Nephron progenitor cell (in vitro differentiated cells): ENCODE data around the gene EPAS1.

Source experiments
- DNase-seq: peaks from one replicate; pipeline ENCODE4 v3.0.0; 2021
- H3K27ac Mint-ChIP-seq: 2 replicates; pipeline ENCODE4 v1.8.0; 2021; ENCODE audit warnings: mild to moderate bottlenecking, moderate library complexity, mixed read lengths
- H3K27me3 Mint-ChIP-seq: 2 replicates; pipeline ENCODE4 v1.8.0; 2021; ENCODE audit warnings: mild to moderate bottlenecking, low read depth, mixed read lengths; ENCODE audit not compliant: poor library complexity
- H3K36me3 Mint-ChIP-seq: 2 replicates; pipeline ENCODE4 v1.8.0; 2021; ENCODE audit warnings: low read depth, mixed read lengths
- H3K4me1 Mint-ChIP-seq: 2 replicates; pipeline ENCODE4 v1.8.0; 2021; ENCODE audit warnings: mixed read lengths
- H3K4me3 Mint-ChIP-seq: 2 replicates; pipeline ENCODE4 v1.8.0; 2021; ENCODE audit warnings: mild to moderate bottlenecking, moderate library complexity, mixed read lengths
- H3K9me3 Mint-ChIP-seq: 2 replicates; pipeline ENCODE4 v1.8.0; 2021; ENCODE audit warnings: mild to moderate bottlenecking, moderate library complexity, mixed read lengths
- TF ChIP-seq, protein P1 (sequence below): fragments of 200-600 bp; sonication (generic); IDR thresholded peaks from 2 replicates; pipeline ENCODE4 v1.5.0; 2021; ENCODE audit warnings: antibody characterized with exemption

EPAS1 gene

DNA sequence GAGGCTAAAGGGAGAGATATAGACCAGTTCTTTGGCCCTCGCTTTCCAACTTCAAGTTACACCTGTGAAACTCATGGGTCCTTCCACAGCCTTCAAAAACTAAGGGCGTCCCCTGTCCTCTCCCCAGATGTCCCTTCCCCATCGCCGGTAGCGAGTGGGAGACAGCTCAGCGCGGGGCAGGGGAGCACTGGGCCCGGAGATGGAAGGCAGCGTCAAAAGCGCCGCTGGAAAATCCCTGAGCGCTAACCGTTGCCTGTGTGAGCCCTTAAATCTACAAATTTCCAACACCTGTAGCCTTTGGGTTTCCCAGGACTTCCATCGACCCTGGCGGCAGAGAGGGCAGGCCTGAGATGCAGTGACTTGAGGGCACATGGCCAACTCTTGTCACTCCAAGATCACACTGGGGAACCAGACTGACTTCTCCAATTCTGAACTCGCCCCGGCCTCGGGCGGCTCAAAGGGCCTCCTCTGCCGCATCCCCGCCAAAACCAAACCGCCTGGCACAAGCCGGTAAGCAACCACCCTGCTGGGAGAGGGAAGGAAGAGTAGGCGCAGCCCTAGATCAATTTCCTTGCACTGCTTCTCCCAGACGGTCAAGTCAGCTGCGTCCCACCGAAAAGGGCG, 879 bp upstream of the EPAS1 start:
- peaks cover 27% of the 10 kb centered on the region for H3K4me1 Mint-ChIP-seq
- TF ChIP-seq, protein P1, sequence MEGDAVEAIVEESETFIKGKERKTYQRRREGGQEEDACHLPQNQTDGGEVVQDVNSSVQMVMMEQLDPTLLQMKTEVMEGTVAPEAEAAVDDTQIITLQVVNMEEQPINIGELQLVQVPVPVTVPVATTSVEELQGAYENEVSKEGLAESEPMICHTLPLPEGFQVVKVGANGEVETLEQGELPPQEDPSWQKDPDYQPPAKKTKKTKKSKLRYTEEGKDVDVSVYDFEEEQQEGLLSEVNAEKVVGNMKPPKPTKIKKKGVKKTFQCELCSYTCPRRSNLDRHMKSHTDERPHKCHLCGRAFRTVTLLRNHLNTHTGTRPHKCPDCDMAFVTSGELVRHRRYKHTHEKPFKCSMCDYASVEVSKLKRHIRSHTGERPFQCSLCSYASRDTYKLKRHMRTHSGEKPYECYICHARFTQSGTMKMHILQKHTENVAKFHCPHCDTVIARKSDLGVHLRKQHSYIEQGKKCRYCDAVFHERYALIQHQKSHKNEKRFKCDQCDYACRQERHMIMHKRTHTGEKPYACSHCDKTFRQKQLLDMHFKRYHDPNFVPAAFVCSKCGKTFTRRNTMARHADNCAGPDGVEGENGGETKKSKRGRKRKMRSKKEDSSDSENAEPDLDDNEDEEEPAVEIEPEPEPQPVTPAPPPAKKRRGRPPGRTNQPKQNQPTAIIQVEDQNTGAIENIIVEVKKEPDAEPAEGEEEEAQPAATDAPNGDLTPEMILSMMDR, result no peak
- peak overlapping the region; percentile 64 for H3K4me3 Mint-ChIP-seq
- H3K9me3 Mint-ChIP-seq, result peaks cover 3% of the 10 kb centered on the region
- H3K27me3 Mint-ChIP-seq, result peaks cover 96% of the 10 kb centered on the region
- DNase-seq, result no peak
- H3K27ac Mint-ChIP-seq, result no peak overlapping the region
- H3K36me3 Mint-ChIP-seq, result no peaks in the 10 kb centered on the region

GRCh38 chr2:46297546-46298271, 502 bp downstream of the EPAS1 start:
- H3K27me3 Mint-ChIP-seq, result peaks cover 100% of the 10 kb centered on the region
- peaks cover 27% of the 10 kb centered on the region for H3K4me1 Mint-ChIP-seq
- no peaks in the 10 kb centered on the region for H3K9me3 Mint-ChIP-seq
- TF ChIP-seq, protein P1, result no peak
- H3K27ac Mint-ChIP-seq, result no peak overlapping the region
- no peaks in the 10 kb centered on the region for H3K36me3 Mint-ChIP-seq
- DNase-seq, result peak; percentile 61
- H3K4me3 Mint-ChIP-seq, result peak overlapping the region; percentile 86

GRCh38 chr2:46298272-46298521, 990 bp downstream of the EPAS1 start:
- peaks cover 100% of the 10 kb centered on the region for H3K27me3 Mint-ChIP-seq
- H3K36me3 Mint-ChIP-seq, result no peaks in the 10 kb centered on the region
- TF ChIP-seq, protein P1, result no peak
- DNase-seq, result peak; percentile 24
- no peak overlapping the region for H3K27ac Mint-ChIP-seq
- H3K9me3 Mint-ChIP-seq, result no peaks in the 10 kb centered on the region
- peak overlapping the region; percentile 86 for H3K4me3 Mint-ChIP-seq
- H3K4me1 Mint-ChIP-seq, result peaks cover 29% of the 10 kb centered on the region

- Mint-ChIP-seq H3K9me3 (no peaks in the 10 kb centered on the region), H3K4me1 (peaks cover 34% of the 10 kb centered on the region), H3K27me3 (peaks cover 100% of the 10 kb centered on the region), H3K4me3 (peak overlapping the region; percentile 86), H3K36me3 (no peaks in the 10 kb centered on the region), H3K27ac (no peak overlapping the region)
- TF ChIP-seq, protein P1, result no peak
- DNase-seq, result peak; percentile 45
Measured at GRCh38 chr2:46298522-46299353, 1.5 kb downstream of the EPAS1 start.

DNA sequence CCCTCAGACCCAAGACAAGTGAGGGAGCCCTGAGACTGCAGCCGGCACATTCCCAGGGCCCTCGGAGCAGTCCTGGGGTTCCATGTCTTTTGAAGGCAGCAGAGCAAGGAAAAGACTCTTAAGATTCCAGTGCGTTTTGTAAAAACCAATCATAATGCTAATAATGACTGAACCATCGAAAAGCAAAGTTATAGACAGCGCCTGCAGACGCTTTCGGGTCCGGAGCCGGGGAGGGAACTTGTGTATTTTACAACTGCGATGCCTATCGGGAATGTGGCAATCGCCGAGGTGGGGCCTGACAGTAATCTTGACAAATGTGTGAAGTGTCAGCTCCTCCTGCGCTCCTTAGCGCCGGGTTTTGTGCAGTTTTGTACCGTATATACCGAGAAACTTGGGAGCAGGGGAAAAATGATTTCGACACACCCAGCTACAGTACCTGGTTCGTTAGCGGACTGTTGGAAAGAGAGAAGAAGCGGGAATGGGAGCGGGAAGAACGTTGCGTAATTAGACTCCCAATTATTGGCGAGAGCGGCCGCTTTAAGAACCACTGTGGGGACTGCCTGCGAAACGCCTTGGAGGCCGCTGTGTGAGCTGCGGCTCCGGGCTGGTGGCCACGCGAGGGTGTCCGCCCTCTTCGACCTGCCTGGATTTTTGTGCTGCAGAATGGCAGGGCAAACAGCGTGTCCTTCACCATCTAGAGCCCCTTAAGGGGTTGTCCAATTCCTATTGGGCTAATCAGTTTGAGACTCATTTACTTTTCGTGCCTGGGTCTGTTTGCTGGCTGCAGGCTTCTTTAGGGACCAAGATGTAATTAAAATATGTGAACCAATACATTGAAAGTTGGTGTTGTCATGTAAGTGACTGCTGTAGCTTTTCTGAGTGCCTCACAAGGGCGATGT, 2.4 kb downstream of the EPAS1 start:
- DNase-seq, result peak; percentile 48
- peaks cover 35% of the 10 kb centered on the region for H3K4me1 Mint-ChIP-seq
- peaks cover 2% of the 10 kb centered on the region for H3K9me3 Mint-ChIP-seq
- peak overlapping the region; percentile 82 for H3K4me3 Mint-ChIP-seq
- TF ChIP-seq, protein P1, result no peak
- no peak overlapping the region for H3K27ac Mint-ChIP-seq
- peaks cover 99% of the 10 kb centered on the region for H3K27me3 Mint-ChIP-seq
- H3K36me3 Mint-ChIP-seq, result no peaks in the 10 kb centered on the region
